NCI-H226 (cell line): ENCODE data around the gene CHST8.

Source experiments
- DNase-seq: peaks from one replicate; pipeline ENCODE4 v3.0.0-alpha.2; 2015

Gene CHST8

GRCh38 chr19:33799476-33799875 is 177.7 kb downstream of the CHST8 start:
- no peak for DNase-seq

- DNase-seq: no peak
Measured at GRCh38 chr19:33800012-33800680, 178.4 kb downstream of the CHST8 start.

GRCh38 chr19:33801411-33801810 is 179.7 kb downstream of the CHST8 start:
- no peak for DNase-seq

GRCh38 chr19:33802001-33802400 is 180.2 kb downstream of the CHST8 start:
- peak; percentile 35 for DNase-seq

GRCh38 chr19:33802801-33803200 is 181.0 kb downstream of the CHST8 start:
- no peak for DNase-seq

- DNase-seq: no peak
Measured at GRCh38 chr19:33803383-33803782, 181.6 kb downstream of the CHST8 start.

- DNase-seq: peak; percentile 89
Measured at GRCh38 chr19:33804021-33804799, 182.5 kb downstream of the CHST8 start.

- no peak for DNase-seq
Measured at GRCh38 chr19:33805313-33805712, 183.6 kb downstream of the CHST8 start.

GRCh38 chr19:33805840-33806433 is 184.2 kb downstream of the CHST8 start:
- DNase-seq: no peak

GRCh38 chr19:33806434-33806881 is 184.7 kb downstream of the CHST8 start:
- no peak for DNase-seq

GRCh38 chr19:33808399-33808798 is 186.6 kb downstream of the CHST8 start:
- no peak for DNase-seq

- no peak for DNase-seq
Measured at GRCh38 chr19:33809960-33810359, 188.2 kb downstream of the CHST8 start.

- no peak for DNase-seq
Measured at GRCh38 chr19:33810821-33811220, 189.1 kb downstream of the CHST8 start.

GRCh38 chr19:33811246-33811645 is 189.5 kb downstream of the CHST8 start:
- DNase-seq: no peak

- no peak for DNase-seq
Measured at GRCh38 chr19:33811736-33812387, 190.1 kb downstream of the CHST8 start.

- DNase-seq: no peak
Measured at GRCh38 chr19:33812388-33813330, 190.9 kb downstream of the CHST8 start.

- no peak for DNase-seq
Measured at GRCh38 chr19:33813391-33814101, 191.8 kb downstream of the CHST8 start.

GRCh38 chr19:33814181-33815165 is 192.7 kb downstream of the CHST8 start:
- DNase-seq: no peak

GRCh38 chr19:33815380-33816340 is 193.9 kb downstream of the CHST8 start:
- DNase-seq: peak; percentile 35
